Activated T-helper 9 cell treated with anti-CD3 and anti-CD28 coated beads, Interleukin-2, amount 50 U/mL, for 16 hours (primary cell): ENCODE results near the gene SEC61B.

Source experiments
- DNase-seq: peaks from one replicate; pipeline ENCODE4 v3.0.0-alpha.2; 2020; ENCODE audit warnings: low read depth

Gene SEC61B

GRCh38 chr9:99221621-99222415 is at the start of gene SEC61B, which contains the start of gene ALG2:
Gene SEC61B (plus strand): TSS chr9:99222282. CDS start chr9:99222364, 82 bp downstream.
Gene ALG2 (minus strand): TSS chr9:99221942. CDS start chr9:99221894, 48 bp downstream.
- DNase-seq: peak; percentile 92

DNA sequence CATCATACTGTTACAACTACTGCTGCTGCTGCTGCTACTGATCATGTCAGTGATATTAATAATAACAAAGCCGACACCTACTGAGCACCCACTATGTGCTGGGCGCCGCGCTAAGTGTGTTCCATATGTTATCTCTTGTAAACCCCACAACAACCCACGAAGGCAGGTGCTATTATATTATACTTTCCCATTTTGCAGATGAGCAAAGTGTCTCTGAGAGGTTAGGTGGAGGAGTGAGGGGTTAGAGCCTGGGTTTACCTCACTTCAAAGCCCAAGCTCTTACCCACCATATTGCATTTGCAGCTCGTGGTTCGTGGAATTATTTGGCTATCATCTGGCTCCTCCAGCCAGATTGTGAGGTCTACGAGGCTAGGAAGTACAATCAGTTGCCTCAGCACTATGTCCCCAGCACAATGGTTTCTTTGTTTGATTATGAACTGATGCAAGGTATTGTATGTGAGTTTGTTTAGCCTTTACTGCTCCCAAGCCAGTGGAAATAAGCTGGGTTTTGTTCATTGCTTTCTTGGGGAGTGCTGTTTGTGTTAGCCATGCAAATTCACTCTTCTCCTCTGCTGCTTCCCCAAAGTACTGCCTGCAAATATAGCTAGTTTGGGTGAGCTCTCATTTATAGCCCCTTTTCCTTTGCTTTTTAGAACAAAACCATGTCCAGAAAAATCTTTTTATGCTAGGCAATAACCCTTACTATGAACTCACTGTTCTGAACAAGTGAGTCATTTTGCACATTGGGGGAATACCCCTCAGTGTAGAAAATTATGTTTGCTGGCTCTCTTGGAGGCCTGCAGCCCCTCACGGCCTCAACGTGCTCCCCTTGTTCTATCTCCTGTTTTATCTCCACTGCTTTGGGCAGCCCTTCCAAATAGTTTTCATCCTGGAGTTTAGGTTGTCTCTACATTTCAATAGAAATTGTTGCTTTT is 48.2 kb upstream of the SEC61B start:
- no peak for DNase-seq

GRCh38 chr9:99176527-99177013 is 45.5 kb upstream of the SEC61B start:
- no peak for DNase-seq

- no peak for DNase-seq
Measured at GRCh38 chr9:99177576-99178366, 44.3 kb upstream of the SEC61B start.

- no peak for DNase-seq
Measured at GRCh38 chr9:99178912-99179872, 42.9 kb upstream of the SEC61B start.

DNA sequence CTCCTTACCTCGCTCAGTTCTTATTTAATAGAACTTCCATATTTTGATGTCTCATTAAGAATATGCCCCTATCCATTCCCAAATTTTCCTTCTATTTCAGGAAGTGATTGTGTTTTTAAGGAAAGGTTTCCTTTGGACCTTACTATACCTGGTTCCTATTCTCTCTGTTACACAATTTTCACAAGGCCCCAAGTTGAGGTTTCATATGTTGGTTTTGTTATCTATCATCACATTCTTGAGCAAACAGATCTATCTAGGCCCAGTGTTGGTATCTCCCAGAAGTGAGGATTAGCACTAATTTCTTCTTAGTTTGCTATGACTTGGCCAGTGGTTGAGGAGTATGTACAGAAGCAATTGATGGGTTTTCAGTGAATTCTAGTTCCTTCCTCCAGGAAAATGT is 41.9 kb upstream of the SEC61B start:
- DNase-seq: no peak

DNA sequence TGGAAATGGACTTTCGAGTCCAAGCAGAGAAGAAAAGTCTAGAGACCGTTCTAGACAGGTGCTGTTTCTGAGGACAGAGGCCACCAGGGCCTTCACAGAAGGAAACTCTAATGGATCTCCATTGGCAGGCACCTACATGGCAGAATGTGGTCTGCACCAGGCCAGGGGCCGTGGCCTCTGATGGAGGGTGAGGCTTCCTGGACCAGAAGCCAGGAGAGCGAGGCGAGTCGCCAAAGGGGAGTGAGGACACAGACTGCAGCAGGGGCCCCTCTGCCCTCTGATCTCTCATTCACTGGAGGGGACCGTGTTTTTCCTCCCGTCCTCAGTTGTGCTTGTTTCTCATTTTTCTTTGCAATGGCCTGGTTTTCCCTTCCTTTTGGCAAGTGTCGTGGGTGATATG is 41.4 kb upstream of the SEC61B start:
- DNase-seq: no peak

GRCh38 chr9:99181206-99181605 is 40.9 kb upstream of the SEC61B start:
- DNase-seq: no peak

DNA sequence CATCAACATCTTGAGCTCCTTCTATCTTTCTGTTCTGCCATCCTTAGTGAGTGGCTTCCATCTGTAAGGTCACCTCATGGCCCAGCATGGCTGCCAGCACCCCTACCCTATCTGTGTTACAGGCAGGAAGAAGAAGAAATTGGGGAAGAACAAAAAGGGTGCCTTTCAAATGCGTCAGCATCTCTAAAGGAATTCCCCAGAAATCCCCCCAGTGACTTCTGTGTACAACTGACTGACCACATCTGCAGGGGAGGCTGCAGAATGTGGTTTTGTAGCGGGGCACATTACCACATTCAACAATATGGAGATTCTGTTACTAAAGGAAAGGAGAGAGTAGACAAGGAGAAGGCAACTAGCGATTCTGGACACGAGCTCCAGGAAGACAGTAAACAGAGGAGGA is 40.5 kb upstream of the SEC61B start:
- no peak for DNase-seq

GRCh38 chr9:99182356-99182755 is 39.7 kb upstream of the SEC61B start:
- DNase-seq: no peak

- DNase-seq: no peak
Measured at GRCh38 chr9:99183616-99184015, 38.5 kb upstream of the SEC61B start.

GRCh38 chr9:99184110-99184474 is 38.0 kb upstream of the SEC61B start:
- DNase-seq: no peak

DNA sequence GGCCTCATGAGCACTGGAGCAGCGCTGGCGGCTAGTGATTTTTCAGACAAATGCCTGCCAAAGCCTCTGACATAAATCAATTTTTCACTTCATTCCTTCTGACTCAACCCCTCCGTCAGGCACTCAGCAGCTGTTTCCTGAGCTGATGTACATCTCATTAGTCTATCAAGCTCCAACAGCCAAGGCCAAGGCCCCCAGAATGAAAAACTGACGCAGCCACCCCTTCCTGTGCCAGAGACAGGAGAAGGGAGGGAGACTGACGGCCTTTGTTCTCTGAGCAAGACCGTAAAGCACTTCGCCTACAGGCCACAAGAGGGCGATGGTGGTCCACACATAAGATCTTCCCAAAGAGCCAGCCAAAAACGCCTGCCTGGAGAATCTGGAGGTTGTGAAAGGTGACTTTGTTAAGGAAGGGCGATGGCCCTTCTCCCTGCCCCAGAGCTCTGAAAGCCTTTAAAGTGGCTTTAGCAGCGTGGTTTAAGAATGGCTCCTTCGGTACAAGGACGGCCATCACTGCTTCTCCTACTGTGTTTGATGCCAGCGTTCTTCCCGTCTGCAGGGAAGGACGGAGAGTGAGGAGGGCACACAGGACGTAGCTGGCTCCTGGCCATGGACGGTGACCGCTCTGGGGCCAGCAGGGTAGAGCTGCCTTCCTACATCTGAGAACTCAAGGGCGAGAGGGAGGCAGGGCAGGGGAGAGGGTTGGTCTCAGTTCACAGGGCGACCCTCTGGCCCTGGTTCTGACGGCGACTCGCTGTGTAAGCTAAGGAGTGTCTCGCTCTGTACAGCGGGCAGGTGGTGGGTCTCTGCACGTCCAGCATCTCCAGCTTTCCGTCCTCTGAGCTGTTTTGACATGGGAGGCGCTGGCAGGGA is 37.4 kb upstream of the SEC61B start:
- peak; percentile 45 for DNase-seq

DNA sequence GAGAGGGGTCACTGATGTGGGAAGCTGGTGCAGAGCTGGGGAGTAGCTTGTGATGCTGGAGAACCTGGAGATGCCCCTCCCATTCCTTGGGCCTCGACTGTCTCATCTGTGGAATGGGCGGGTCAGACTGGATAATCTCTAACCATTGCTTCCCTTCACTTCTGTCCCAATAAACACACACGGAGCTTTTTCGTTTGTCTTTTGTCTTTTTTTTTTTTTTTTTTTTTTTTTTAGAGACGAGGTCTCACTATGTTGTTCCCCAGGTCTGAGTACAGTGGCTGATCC is 36.8 kb upstream of the SEC61B start:
- DNase-seq: no peak

DNA sequence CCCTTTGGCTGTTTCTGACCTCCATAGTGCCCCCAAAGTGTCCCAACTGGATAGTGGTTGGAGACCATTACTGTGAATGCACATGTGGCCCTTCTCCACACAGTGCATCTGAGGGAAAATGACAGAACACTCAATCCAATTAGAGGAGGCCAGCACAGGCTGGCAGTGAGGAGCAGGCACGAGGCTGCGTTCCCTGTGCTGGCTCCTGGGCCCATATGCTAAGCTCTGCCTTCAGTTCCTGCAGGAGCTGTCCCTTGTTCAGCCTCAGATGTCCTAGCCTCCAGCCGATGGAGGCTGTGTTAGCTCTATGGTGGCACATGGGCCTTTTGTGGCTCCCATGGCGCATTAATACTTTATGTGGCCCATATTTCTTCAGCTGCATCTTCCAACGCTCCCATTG is 36.1 kb upstream of the SEC61B start:
- no peak for DNase-seq

DNA sequence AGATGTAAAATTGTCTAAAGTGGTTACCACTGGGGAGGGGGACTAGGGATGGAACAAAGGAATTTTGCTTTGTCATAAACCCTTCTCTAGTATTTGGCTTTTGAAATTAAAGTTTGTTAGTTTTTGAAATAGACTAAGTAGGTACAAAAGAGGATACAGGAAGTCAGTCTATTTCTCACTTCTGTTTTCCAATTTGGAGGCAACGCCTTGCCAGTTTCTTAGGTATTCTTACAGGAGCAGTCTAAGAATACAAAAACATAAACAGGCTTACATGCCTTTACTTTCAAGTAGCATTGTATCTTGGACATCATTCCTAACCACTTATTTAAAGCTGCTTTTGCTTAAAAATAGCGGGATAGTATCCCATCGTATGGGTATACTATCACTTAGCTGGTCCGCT is 34.8 kb upstream of the SEC61B start:
- DNase-seq: no peak

GRCh38 chr9:99189186-99189585 is 32.9 kb upstream of the SEC61B start:
- no peak for DNase-seq

GRCh38 chr9:99189887-99190596 is 32.0 kb upstream of the SEC61B start:
- no peak for DNase-seq

DNA sequence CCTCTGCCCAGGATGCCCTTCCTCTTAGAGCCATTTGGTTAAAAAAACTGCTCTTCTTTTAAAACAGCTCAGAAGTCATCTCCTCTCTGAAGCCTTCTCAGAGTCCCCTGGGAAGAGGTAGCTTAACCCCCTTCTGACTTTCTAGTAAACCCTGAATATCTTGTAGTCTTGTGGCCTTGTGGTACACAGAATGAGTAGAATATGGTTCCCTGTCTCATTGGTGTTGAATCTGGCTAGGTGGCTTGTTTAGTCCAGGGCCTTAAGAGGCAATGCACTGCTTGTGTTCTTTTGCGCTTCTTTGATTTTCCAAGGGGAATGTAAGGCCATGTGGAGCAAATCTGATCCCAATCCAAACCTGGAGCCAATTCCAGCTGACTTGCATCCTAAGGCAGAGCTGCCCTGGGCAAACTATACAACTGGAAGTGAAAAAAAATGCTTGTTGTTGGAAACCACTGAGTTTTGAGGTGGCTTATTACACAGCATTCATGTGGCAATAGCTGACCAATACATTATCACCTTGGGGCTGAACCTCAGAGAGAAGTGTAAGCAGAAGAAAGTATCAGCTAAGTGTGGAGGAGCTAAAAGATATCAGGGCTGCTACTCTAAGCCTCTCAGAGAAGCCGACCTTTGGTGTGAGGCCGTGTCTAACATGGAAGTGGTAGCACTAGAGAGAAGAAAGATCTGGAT is 31.3 kb upstream of the SEC61B start:
- no peak for DNase-seq
